Measurements from ENCODE around the gene GIGYF2. TPM values are rescaled to one million over a fixed set of nuclear protein-coding genes. Genes with fewer than 3 reads are reported as not detected.

GIGYF2 gene
- total RNA-seq, 1 experiment from 2014 or later, result 71.1 TPM

DNA sequence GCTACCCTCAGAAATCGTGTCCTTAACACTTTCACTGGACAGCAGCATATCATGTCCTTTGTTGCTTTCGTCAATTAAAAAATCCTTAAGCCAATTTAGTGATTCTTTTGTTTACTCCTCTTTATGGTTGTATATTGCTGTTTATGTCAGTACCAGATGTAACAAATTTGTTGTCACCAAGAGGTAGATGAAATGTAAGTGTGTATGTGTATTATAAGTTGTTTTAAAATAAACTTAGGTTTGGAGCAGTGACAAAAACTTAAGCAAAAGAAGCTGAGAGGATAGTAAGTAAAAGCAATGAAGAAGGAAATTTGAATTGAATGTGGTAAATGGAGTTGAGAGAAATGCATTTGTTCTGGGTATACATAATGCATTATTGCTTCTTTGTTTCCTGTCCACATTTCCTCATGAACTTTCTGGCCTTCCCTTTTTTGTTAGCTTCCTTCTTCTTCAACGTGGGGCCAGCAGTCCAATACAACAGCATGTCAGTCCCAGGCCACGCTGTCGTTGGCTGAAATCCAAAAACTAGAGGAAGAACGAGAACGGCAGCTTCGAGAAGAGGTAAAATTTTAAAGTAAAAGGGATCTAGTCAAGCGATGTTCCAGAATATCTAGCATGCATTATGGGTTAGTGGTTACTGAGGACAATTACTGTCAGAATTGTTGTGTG lies 142.4 kb downstream of the GIGYF2 start:
- no peaks in the 10 kb centered on the region for H3K27me3 Mint-ChIP-seq (ENCODE audit: insufficient read depth, unreplicated experiment)
- intact Hi-C loops (cut with micrococcal nuclease), result no loop called here
- H3K27ac Mint-ChIP-seq (ENCODE audit: low read depth, unreplicated experiment), result peak overlapping the region; percentile 55
- peaks cover 85% of the 10 kb centered on the region for H3K36me3 Mint-ChIP-seq (ENCODE audit: insufficient read depth, unreplicated experiment)
- ChIA-PET POLR2A (interaction anchor here (0.6 kb wide), 1 partner anchor 12 kb away, joined by 3 read pairs; no protein-coding TSS in a partner anchor), CTCF (interaction anchor here (0.7 kb wide), 1 partner anchor 48 kb away, joined by 3 read pairs; no protein-coding TSS in a partner anchor)
- DNase-seq (ENCODE audit: unreplicated experiment), result no peak
- no TSS peak for BruUV-seq (replicated peaks)
- TF ChIP-seq, protein P1, sequence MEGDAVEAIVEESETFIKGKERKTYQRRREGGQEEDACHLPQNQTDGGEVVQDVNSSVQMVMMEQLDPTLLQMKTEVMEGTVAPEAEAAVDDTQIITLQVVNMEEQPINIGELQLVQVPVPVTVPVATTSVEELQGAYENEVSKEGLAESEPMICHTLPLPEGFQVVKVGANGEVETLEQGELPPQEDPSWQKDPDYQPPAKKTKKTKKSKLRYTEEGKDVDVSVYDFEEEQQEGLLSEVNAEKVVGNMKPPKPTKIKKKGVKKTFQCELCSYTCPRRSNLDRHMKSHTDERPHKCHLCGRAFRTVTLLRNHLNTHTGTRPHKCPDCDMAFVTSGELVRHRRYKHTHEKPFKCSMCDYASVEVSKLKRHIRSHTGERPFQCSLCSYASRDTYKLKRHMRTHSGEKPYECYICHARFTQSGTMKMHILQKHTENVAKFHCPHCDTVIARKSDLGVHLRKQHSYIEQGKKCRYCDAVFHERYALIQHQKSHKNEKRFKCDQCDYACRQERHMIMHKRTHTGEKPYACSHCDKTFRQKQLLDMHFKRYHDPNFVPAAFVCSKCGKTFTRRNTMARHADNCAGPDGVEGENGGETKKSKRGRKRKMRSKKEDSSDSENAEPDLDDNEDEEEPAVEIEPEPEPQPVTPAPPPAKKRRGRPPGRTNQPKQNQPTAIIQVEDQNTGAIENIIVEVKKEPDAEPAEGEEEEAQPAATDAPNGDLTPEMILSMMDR (IDR thresholded peaks at IDR 0.05; ENCODE audit: unreplicated experiment), result no peak
- H3K4me1 Mint-ChIP-seq (ENCODE audit: insufficient read depth, unreplicated experiment), result peaks cover 32% of the 10 kb centered on the region
- no peak overlapping the region for H3K4me3 Mint-ChIP-seq (ENCODE audit: unreplicated experiment)
- no peaks in the 10 kb centered on the region for H3K9me3 Mint-ChIP-seq (ENCODE audit: unreplicated experiment)

DNA sequence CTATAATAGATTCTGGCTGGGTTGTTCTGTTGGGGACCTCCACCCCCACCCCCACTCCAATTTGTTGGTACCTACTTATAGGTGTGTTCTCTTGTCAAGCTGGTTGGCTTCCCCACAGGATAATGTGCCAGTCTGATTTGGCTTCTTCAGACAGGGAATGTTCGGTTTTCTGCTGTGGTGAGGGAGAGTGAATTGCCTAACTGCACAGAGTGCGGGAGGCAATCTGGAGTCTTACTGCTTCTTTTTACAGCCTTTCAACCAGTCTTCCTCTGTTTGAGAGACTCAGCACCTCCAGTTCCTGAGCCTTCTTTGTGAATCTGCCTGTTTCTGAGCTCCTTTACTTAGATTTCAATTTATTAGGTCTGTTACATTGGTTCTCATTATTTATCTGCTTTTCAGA lies 145.6 kb downstream of the GIGYF2 start:
- H3K9me3 Mint-ChIP-seq (ENCODE audit: unreplicated experiment), result no peaks in the 10 kb centered on the region
- POLR2A ChIA-PET, result interaction anchor here (0.6 to 1.0 kb wide), 3 partner anchors 60 to 451 kb away, joined by 3 read pairs; partner anchors contain the start of genes EIF4E2 and TIGD1
- no peak for DNase-seq (ENCODE audit: unreplicated experiment)
- intact Hi-C loops (cut with micrococcal nuclease), result no loop called here
- H3K27me3 Mint-ChIP-seq (ENCODE audit: insufficient read depth, unreplicated experiment), result no peaks in the 10 kb centered on the region
- BruUV-seq (replicated peaks), result no TSS peak
- peaks cover 89% of the 10 kb centered on the region for H3K36me3 Mint-ChIP-seq (ENCODE audit: insufficient read depth, unreplicated experiment)
- TF ChIP-seq, protein P1 (IDR thresholded peaks at IDR 0.05; ENCODE audit: unreplicated experiment), result no peak
- H3K4me1 Mint-ChIP-seq (ENCODE audit: insufficient read depth, unreplicated experiment), result peaks cover 21% of the 10 kb centered on the region
- H3K27ac Mint-ChIP-seq (ENCODE audit: low read depth, unreplicated experiment), result peak overlapping the region; percentile 39
- CTCF ChIA-PET, result interaction anchor here (0.6 to 1.1 kb wide), 4 partner anchors 11 to 443 kb away, joined by 3 to 5 read pairs (median 3); no protein-coding TSS in a partner anchor
- H3K4me3 Mint-ChIP-seq (ENCODE audit: unreplicated experiment), result no peak overlapping the region

DNA sequence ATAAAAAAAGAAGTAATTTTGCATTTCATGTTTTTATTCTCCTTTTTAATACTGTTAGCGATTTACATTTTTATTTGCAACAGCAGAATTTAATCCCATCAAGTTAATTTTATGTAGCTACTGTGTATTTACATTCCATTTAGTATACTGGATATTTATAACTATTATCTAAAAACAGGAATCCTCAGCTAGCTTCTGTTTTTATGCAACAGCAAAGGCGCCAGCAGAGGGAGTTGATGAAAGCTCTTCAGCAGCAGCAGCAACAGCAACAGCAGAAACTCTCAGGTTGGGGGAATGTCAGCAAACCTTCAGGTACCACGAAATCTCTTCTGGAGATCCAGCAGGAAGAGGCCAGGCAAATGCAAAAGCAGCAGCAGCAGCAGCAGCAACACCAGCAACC lies 146.7 kb downstream of the GIGYF2 start:
- no TSS peak for BruUV-seq (replicated peaks)
- Mint-ChIP-seq H3K27ac (ENCODE audit: low read depth, unreplicated experiment) (no peak overlapping the region), H3K36me3 (ENCODE audit: insufficient read depth, unreplicated experiment) (peaks cover 89% of the 10 kb centered on the region), H3K4me3 (ENCODE audit: unreplicated experiment) (no peak overlapping the region), H3K27me3 (ENCODE audit: insufficient read depth, unreplicated experiment) (no peaks in the 10 kb centered on the region), H3K4me1 (ENCODE audit: insufficient read depth, unreplicated experiment) (peaks cover 10% of the 10 kb centered on the region), H3K9me3 (ENCODE audit: unreplicated experiment) (no peaks in the 10 kb centered on the region)
- intact Hi-C loops (cut with micrococcal nuclease), result no loop called here
- TF ChIP-seq, protein P1 (IDR thresholded peaks at IDR 0.05; ENCODE audit: unreplicated experiment), result no peak
- ChIA-PET POLR2A (no interaction called here), CTCF (no interaction called here)
- DNase-seq (ENCODE audit: unreplicated experiment), result no peak

DNA sequence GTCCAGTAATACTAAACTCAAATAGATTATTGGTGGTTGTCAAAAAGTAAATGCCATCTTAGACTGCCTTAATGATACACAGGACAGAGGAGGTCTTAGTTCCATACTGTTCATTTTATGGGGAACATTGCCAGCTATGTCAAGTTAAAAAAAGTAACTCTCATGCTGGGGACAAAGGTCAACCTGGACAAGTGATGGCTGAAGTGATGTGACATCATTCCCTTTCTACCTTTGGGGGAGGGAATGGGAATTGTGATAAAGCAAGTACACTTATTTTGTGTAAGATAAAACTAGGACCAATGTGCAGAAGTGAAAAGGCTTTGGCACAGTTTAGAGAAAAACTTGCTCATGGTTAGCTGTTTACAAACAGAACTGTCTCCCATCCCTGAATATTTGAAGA lies 148.9 kb downstream of the GIGYF2 start:
- intact Hi-C loops (cut with micrococcal nuclease), result no loop called here
- no peaks in the 10 kb centered on the region for H3K9me3 Mint-ChIP-seq (ENCODE audit: unreplicated experiment)
- H3K4me3 Mint-ChIP-seq (ENCODE audit: unreplicated experiment), result no peak overlapping the region
- no peak overlapping the region for H3K27ac Mint-ChIP-seq (ENCODE audit: low read depth, unreplicated experiment)
- no peaks in the 10 kb centered on the region for H3K4me1 Mint-ChIP-seq (ENCODE audit: insufficient read depth, unreplicated experiment)
- DNase-seq (ENCODE audit: unreplicated experiment), result no peak
- TF ChIP-seq, protein P1 (IDR thresholded peaks at IDR 0.05; ENCODE audit: unreplicated experiment), result no peak
- peaks cover 87% of the 10 kb centered on the region for H3K36me3 Mint-ChIP-seq (ENCODE audit: insufficient read depth, unreplicated experiment)
- BruUV-seq (replicated peaks), result no TSS peak
- POLR2A ChIA-PET, result interaction anchor here (0.7 kb wide), 1 partner anchor 373 kb away, joined by 3 read pairs; no protein-coding TSS in a partner anchor
- CTCF ChIA-PET, result interaction anchor here (1.2 kb wide), 1 partner anchor 21 kb away, joined by 3 read pairs; no protein-coding TSS in a partner anchor
- H3K27me3 Mint-ChIP-seq (ENCODE audit: insufficient read depth, unreplicated experiment), result no peaks in the 10 kb centered on the region

Measured in MCF 10A (cell line).